HG02588 (cell line): Measurements from ENCODE around the gene LRMDA.

Experiments used
- ATAC-seq: cut with Tn5 transposase; IDR thresholded peaks from one replicate; pipeline ENCODE4 v1.9.1; 2021; ENCODE audit warnings: mild to moderate bottlenecking, moderate library complexity; ENCODE audit not compliant: unreplicated experiment

The LRMDA gene

GRCh38 chr10:75694269-75694668 lies 262.8 kb downstream of the LRMDA start:
- ATAC-seq = no peak

GRCh38 chr10:75694790-75695189 lies 263.4 kb downstream of the LRMDA start:
- ATAC-seq = no peak

DNA sequence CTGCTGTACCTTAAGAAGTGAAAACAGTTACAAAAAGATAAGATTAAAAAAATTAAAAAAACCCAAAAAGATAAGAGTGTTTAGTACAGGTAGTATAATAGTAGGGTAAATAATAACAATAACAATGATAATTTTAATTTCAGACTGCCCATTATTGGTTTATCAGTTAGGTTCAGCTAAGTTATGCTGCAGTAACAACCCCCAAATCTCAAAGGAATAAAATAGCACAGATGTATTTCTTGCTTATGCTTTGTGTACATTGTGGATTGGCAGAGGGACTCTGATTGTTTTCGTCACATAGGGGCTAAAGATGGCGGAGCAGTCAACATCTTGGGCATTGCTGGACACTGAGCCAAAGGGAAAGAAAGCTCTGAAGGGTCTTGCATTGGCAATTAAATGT lies 264.6 kb downstream of the LRMDA start:
- no peak for ATAC-seq

GRCh38 chr10:75696536-75696935 lies 265.1 kb downstream of the LRMDA start:
- no peak for ATAC-seq

DNA sequence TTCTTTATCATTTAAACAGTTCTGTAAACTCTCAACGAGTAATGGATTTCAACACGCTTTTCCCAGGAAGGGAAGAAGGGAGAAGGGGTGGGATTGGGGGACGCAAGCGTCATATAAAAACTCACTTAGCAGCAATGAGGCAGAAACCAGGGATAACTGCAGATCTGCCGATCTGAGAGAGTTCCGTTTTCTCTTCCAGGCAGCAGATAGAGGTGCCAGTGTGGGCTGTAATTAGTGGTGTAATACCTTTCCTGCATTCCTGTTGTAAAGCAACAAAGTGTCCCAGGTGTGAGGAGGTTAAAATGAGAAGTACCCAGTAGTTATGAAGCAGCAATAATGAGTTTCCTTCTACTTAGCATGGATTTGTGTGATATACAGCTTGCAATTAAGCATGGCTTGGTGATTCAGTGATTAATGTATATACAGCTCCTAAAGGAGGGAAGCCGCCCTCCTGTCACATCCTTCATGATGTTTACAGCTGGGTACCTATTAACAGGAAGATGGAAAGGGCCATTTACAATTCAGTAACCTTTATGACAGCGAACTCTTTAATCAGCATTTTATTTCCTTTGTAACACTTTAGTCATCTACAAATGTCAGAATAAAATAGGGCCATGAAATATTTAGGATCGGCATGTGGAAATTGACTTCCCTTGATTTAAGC lies 271.9 kb downstream of the LRMDA start:
- ATAC-seq = no peak

- ATAC-seq = no peak
Observed at GRCh38 chr10:75705426-75705825, 274.0 kb downstream of the LRMDA start.

DNA sequence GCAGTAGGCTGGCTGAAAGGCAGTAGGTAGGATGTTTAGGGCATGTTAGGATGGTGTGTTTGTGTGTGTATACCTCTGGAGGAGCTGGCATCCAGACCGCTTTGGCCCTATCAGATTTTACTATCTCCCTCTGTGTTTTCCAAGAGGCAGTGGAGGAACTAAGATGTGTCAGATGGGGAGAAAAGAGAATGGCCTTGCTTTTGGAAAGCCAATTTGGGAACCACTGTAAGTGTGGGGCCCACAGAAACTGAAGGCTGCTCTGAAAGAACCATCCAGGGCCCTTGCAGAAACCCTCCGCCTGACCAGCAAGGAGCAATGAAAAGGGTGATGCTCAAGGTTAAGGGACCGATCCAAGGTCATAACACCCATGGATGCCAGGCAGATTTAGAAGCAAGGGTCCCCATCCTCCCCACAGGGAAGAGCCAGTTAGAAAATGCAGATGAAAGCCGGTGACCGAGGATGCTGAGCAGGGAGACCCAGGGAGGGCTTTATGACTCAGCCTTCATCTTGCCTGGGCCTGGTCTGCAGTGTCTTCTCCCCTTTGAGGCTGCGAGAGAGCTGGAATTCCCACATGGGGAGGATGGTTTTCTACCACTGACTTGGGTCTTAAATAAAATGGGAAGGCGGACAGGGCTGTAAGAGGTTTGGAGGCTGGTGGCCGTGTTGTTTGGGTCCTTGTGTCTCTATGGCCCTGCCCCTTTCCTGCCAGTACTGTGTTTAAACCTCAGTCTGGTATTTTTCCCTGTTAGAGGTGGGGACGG lies 275.8 kb downstream of the LRMDA start:
- no peak for ATAC-seq

DNA sequence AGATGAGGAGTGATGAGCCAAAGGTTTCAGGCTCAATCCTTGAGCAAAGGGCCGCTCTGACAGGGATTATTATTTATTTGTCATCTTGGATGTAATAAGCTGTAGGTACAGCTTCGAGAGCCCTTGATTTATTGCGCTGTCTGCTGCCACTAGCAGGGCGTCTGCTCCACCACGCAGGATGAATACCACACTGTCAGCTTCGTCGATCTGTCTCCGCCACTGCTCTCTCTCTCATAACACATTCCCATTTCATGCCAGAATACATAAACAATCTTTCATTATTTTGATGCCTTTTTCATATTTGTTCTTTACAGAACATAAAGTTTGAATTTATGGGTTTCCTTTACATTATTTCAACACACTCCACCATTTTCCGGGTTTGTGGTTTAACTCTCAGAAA lies 276.6 kb downstream of the LRMDA start:
- ATAC-seq = no peak

GRCh38 chr10:75709245-75709644 lies 277.8 kb downstream of the LRMDA start:
- no peak for ATAC-seq

GRCh38 chr10:75709811-75710210 lies 278.4 kb downstream of the LRMDA start:
- ATAC-seq = no peak

DNA sequence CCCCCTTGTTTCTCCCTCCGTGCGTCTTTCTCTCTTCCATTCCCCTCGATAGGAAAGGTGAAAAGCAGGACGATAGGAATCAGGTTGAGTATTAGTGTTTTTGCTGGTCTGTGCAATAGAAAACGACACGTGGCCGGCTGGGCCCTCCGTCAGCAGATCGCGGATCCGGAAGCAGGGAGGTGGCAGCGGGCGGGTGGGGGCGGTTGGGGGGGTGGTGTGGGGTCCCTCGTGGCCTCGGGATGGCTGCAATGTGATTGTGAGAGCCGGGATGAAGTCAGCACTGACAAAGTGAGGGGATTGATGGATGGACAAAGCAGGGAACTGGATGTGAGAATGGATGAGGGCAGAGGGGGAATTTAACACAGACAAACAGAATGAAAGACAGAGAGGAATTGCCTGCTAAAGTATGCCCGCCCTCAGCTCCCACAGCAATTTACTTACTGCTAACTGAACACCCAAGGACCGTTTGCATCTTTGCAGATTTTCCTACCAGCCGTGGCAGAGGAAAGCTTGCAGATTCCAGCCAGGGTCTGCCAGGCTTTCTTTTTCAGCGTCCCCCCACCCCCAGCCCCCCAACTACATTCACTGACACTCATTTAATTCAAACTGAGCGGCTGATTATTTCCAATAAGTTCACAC lies 280.9 kb downstream of the LRMDA start:
- no peak for ATAC-seq

DNA sequence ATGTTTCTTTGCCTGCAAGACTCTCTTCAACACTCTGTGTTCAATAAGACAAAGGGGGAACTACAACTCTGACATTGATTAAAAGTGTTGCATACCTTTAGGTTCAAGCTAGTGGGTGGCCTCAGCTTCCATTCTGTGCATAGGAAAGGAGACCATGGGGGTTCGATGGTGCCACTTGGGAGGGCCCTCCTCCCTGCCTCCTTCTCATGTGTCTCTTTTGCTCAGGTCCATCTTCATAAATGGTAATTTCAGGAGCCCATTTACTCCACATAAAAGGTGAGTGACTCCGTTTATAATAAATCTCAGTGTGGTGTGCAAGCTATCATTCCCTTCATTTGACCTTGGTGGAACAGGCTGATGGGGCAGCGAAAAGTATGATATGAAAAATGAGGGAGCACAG lies 285.1 kb downstream of the LRMDA start:
- no peak for ATAC-seq

DNA sequence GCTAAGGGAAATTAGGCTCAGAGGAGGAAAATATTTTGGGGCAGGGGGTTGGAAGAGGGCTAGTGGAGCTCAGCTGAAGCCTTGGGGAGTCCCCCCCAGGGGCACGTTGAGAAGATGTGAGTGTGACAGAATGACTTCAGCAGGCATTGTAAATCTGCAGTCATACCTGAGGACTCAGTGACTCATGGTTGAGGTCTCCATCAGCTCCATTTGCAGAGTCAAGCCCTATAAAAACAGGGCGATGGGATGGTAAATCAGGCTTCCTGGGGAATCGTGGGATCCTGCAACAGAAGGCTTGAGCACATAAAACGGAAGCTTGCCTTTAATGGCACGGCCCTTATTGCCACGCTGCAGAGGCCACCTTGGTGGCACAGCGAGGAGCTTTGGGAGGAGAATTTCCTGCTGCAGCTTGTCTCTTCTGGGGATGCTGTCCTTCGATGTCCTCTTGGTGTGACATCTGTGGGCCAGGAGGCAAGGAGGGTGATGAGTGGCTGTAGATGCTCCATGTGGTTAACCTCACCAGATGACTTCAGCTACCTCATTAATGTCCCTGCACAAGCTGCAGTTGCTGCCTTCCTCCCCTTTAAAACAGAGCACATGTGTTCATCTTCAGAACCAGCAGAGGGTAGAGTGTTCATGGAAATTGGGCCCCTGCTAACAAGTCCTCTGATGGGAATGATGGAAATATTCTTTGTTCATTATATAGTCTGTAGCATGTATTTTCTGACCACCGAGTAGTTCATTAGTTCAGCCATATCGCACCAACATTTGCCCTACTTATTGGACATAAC lies 285.9 kb downstream of the LRMDA start:
- ATAC-seq = no peak

DNA sequence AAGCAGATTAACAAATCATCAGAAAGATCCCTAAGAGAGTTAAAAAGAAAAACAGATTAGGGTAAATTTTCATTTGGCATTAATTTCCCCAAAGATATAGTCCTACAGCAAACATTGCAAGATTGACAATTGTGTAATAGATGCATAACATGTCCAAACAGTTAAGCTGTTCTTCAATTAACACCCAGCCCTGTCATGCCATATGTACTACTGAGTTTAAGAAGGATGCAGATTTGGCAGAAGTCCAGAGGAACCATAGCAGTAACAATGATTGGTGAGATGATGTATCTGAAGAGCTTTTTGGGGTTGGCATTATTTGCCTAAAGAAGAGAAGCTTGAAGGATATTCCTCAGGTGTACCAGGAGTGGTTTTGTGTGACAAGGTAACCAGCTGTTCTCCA lies 287.6 kb downstream of the LRMDA start:
- no peak for ATAC-seq

DNA sequence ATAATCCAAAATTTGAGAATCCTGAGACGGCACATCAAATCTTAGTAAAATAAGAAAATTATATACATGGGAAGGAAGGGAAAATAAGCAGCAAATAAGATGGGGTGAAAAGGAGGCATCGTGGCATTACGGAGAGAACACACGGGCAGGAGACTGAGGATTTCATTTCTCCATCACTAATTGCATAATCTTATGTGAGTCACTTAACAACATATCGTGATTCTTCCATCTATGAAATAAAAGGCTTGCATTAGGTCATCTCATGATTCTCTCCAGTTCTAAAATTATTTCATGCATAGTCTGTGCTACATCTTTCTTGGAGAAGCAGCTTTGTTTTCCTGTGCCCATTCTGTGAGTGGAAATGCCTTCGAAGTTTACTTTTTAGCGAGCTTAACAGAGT lies 288.7 kb downstream of the LRMDA start:
- ATAC-seq = no peak

GRCh38 chr10:75722020-75722419 lies 290.6 kb downstream of the LRMDA start:
- ATAC-seq = no peak

DNA sequence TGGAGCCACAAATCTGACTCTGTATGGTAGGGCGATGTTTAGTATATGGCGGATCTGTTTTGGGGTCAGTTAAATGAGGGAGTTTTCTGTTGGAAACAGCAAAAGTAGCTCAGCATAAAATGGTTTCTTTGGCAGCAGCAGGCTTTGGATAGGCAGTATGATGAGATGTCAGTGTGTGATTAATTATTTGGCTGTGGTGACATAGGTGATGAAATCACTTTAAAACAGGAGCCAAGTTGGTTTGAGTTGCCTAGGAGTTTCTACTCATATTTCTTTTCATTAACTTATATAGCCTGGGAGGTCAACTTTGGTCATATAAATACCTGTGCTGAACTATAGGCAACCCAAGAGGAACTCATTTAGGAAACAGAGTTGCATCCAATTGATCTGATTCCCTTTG lies 291.2 kb downstream of the LRMDA start:
- no peak for ATAC-seq

DNA sequence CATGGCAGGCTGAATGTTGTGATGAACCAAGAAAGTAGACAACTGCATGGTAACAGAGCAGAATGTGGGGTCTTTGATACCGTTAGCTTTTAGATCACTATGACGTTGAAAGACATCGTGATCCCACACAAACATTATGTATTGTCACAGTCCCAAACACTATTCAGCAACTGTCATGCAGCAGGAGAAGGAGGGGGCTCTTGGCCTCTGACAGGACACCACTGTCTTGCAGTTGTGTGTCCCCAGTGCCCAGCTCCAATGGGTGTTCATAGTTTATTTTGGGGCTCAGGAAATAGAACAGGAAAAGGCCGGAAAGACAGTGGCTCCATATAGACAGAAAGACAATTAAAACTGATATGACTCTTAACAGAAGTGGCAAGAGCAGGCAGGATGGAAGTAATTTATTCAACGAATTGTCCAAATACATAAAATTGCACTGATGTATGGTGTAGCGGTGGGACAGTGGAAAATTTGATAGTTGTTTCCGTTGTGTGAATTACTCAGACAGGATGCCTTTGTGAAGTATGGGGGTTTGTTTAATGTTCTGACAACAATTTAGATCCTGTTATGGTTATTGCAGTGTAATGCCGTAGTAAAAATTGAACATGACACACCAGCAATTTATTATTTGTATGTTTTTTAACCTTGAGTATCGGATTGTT lies 292.0 kb downstream of the LRMDA start:
- ATAC-seq = no peak

DNA sequence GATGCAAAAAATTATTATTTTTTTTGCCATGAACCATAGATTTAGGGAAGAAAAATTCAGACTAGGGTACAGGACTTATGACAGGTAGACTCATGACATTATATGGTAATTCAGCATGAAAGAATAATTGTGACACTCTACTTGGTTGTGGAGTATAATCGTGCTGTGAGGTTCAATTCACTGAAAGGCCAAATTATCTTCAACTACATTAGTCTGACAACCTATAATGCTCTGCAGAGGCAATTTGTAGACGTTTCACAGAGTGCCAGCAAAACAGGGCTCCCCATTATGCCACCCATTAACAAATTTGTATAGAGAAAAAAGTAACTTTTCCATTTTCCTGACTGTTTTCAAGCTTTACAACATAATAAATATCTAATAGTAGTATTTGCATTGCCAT lies 292.6 kb downstream of the LRMDA start:
- no peak for ATAC-seq

GRCh38 chr10:75726522-75727483 lies 295.4 kb downstream of the LRMDA start:
- ATAC-seq = no peak
